Hematopoietic multipotent progenitor cell treated with erythropoietin and hydrocortisone succinate and interleukin-3 and kit ligand, for 15 days (in vitro differentiated cells): Measurements from ENCODE around the gene KRTAP2-3.
"Not testable (repeated sequence)": the region's sequence is repeated elsewhere in the genome, so short reads cannot be mapped to it uniquely, and the experiment has no call there.

ENCODE experiments used
- DNase-seq: peaks from one replicate; pipeline ENCODE4 v3.0.0-alpha.2; 2015; ENCODE audit warnings: low spot score

KRTAP2-3 gene

GRCh38 chr17:41060052-41060604 is at the start of gene KRTAP2-3:
KRTAP2-3 (minus strand) TSS chr17:41060114; CDS start chr17:41060050, 64 bp downstream.
- no peak for DNase-seq

GRCh38 chr17:41108728-41109386 is 48.9 kb upstream of the KRTAP2-3 start:
- DNase-seq, result not testable (repeated sequence)

- no peak for DNase-seq
Measured at GRCh38 chr17:41107941-41108450, 48.1 kb upstream of the KRTAP2-3 start.

GRCh38 chr17:41105347-41105746 is 45.4 kb upstream of the KRTAP2-3 start, which contains the start of gene KRTAP4-9:
KRTAP4-9 (plus strand) TSS chr17:41105389; CDS start chr17:41105389, 0 bp downstream.
- DNase-seq, result not testable (repeated sequence)

- not testable (repeated sequence) for DNase-seq
Measured at GRCh38 chr17:41104386-41105038, 44.6 kb upstream of the KRTAP2-3 start.

GRCh38 chr17:41103896-41104295 is 44.0 kb upstream of the KRTAP2-3 start:
- no peak for DNase-seq

- no peak for DNase-seq
Measured at GRCh38 chr17:41101586-41102259, 41.8 kb upstream of the KRTAP2-3 start, which contains the start of gene KRTAP4-16. KRTAP4-16 (minus strand) TSS chr17:41102209; CDS start chr17:41102209, 0 bp downstream.

- DNase-seq, result not testable (repeated sequence)
Measured at GRCh38 chr17:41099682-41100480, 40.0 kb upstream of the KRTAP2-3 start.

GRCh38 chr17:41098481-41098880 is 38.6 kb upstream of the KRTAP2-3 start:
- no peak for DNase-seq

GRCh38 chr17:41098042-41098441 is 38.1 kb upstream of the KRTAP2-3 start, which contains the start of gene KRTAP4-8:
KRTAP4-8 (minus strand) TSS chr17:41098142; CDS start chr17:41098084, 58 bp downstream.
- no peak for DNase-seq

- no peak for DNase-seq
Measured at GRCh38 chr17:41096055-41096454, 36.1 kb upstream of the KRTAP2-3 start.

GRCh38 chr17:41088760-41089352 is 28.9 kb upstream of the KRTAP2-3 start:
- not testable (repeated sequence) for DNase-seq

GRCh38 chr17:41084100-41084856 is 24.4 kb upstream of the KRTAP2-3 start, which contains the start of gene KRTAP4-7:
KRTAP4-7 (plus strand) TSS chr17:41084150; CDS start chr17:41084207, 57 bp downstream.
- not testable (repeated sequence) for DNase-seq

GRCh38 chr17:41083427-41083826 is 23.5 kb upstream of the KRTAP2-3 start:
- not testable (repeated sequence) for DNase-seq

GRCh38 chr17:41082626-41083025 is 22.7 kb upstream of the KRTAP2-3 start:
- DNase-seq, result no peak

GRCh38 chr17:41076788-41077187 is 16.9 kb upstream of the KRTAP2-3 start:
- DNase-seq, result no peak

- no peak for DNase-seq
Measured at GRCh38 chr17:41073676-41074075, 13.8 kb upstream of the KRTAP2-3 start.

- no peak for DNase-seq
Measured at GRCh38 chr17:41071606-41072360, 11.9 kb upstream of the KRTAP2-3 start.

- DNase-seq, result no peak
Measured at GRCh38 chr17:41069031-41069430, 9.1 kb upstream of the KRTAP2-3 start.
